Fibroblast of peridontal ligament (primary cell): ENCODE results near the gene TIGD3.
"Not testable (repeated sequence)": the region's sequence is repeated elsewhere in the genome, so short reads cannot be mapped to it uniquely, and the experiment has no call there.

Experiments
- DNase-seq: peaks from one replicate; pipeline ENCODE4 v3.0.0-alpha.2; 2010; ENCODE audit errors: extremely low read depth

Gene TIGD3

GRCh38 chr11:65323813-65324212, 30.7 kb upstream of the TIGD3 start:
- DNase-seq = no peak

DNA sequence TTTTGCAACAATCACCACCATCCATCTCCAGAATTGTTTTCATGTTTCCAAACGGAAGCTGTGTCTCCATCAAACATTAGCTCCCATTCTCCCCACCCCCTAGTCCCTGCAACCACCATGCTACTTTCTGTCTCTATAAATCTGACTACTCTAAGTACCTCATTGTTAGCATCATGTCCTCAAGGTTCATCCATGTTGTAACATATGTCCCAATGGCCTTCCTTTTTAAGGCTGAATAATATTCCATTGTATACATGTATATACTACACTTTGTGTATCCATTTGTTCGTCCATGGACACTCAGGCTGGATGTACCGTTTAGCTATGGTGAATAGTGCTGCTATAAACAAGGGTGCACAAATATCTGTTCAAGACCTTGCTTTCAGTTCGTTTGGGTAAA, 29.1 kb upstream of the TIGD3 start:
- no peak for DNase-seq

DNA sequence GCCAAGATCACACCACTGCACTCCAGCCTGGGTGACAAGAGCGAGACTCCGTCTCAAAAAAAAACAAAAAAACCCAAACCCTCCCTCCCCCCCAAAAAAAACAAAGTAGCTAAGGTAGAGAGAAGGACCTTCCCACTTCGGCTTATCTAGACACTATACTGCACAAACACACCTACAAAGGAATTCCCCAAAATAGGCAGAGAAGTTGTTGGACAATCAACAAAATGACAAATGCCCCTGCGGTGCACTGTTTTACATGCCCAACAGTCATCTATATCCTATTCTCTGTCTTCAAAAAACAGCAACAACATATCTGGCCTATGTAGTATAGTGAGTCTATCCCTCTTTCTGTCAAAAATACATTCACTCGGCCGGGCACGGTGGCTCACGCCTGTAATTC, 27.5 kb upstream of the TIGD3 start:
- no peak for DNase-seq

DNA sequence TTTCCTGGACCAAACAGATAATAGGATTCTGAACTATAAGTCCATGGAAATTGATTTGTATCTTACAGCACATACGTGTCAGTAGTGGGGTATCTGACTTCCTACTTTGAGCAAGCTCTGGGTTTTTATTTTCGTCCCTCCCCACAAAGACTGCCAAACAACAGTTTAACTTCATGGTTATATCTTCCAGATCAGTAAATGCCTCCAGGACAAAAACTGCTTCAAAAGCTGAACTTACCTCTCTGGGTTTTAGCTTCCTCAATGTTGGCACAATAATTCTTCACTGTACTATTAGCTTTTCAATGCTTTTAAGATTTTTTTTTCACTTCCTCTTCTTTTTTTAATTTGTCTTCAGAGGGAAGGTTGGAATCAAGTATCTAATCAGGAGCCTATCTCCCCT, 25.1 kb upstream of the TIGD3 start:
- no peak for DNase-seq

DNA sequence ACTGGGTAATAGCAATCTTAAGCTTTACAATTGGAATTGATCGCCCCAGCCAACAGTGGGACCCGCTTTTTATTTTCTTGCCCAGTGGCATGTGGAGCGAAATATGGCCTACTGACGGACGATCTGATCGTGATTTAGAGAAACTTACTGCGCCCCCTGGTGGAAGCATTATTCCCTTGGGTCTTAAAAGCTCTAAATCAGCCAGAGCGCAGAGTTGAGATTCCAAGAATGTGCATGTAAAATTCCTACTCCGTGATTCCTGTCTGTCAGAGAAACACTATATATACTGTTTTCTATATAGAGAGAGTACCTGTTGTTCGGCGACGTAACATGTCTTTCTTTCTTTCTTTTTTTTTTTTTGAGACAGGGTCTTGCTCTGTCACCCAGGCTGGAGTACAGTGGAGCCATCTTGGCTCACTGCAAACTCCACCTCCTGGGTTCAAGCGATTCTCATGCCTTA, 24.6 kb upstream of the TIGD3 start:
- peak; percentile 97 for DNase-seq

DNA sequence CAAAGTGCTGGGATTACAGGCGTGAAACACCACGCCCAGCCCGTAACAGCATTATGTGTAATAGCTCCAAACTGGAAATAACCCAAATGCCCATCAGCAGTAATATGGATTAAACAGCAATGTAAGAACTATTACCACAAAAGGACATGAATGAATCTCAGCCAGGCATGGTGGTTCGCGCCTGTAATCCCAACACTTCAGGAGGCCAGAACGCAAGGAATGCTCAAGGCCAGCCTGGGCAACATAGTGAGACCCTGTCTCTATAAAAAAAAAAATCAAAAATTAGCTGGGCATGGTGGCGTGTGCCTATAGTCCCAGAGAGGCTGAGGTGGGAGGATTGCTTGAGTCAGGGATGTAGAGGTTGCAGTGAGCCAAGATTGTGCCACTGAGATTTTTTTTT, 24.0 kb upstream of the TIGD3 start:
- no peak for DNase-seq

GRCh38 chr11:65332591-65332990, 22.0 kb upstream of the TIGD3 start:
- not testable (repeated sequence) for DNase-seq

DNA sequence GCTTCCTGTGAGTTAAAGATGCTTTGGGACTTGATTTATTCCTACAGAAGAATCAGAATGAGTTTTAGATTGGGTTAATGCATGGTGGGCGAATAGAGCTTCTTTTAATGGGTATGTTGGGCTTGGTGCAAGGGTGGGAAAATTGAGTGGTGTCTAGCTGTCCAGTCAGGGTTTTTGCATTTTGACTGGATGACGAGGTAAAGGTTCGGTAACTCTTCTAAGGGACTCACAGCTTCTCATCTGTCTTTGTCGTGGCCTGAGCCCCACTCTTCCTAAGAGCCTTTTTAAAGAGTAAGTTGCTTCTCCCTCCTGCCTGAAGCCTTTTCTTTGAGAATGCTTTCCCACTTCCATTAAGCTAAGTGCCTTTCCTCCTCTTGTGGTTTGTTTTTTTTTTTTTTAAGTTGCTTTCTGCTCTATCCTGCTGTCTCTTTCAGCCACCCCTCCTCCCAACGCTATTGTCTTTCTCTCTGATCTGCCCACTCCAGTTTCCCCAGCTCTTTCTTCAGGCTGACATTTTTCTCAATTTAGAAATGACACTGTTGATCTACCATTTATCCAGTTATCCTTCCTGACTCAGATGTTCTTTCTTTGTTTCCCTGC, 19.8 kb upstream of the TIGD3 start:
- no peak for DNase-seq

DNA sequence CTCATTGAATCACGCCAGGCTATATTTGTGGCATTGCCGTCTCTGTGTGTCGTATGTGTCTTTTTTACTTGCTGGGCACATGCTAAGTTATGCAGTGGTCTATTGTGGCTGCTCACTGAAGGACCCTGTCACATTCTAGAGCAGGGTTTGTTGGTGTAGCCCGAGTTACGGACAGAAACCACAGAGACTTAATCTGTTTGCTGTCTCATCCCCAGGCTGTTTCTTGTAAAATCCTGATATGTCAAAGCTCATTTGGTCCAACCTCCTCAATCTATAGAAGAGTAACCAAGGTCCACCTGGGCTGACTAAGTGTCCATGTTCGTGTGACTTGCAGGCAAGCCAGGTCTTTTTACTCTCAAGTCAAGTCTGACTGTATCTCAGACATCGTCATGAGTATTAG, 15.9 kb upstream of the TIGD3 start:
- DNase-seq = no peak

GRCh38 chr11:65340226-65340625, 14.3 kb upstream of the TIGD3 start:
- DNase-seq = no peak

DNA sequence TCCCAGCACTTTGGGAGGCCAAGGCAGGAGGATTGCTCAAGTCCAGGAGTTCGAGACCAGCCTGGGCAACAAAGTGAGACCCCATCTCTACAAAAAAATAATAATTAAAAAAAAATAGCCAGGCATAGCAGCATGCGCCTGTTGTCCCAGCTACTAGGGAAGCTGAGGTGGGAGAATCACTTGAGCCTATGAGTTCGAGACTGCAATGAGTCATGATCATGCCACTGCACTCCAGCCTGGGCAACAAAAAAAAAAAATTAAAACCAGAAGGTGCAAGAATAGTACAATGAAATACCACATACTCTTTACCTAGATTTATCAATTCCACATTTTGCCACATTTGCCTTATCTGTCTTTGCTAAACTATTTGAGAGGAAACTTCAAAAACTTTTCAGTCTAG, 12.7 kb upstream of the TIGD3 start:
- DNase-seq = no peak

- no peak for DNase-seq
Measured at GRCh38 chr11:65351511-65351910, 3.0 kb upstream of the TIGD3 start.

DNA sequence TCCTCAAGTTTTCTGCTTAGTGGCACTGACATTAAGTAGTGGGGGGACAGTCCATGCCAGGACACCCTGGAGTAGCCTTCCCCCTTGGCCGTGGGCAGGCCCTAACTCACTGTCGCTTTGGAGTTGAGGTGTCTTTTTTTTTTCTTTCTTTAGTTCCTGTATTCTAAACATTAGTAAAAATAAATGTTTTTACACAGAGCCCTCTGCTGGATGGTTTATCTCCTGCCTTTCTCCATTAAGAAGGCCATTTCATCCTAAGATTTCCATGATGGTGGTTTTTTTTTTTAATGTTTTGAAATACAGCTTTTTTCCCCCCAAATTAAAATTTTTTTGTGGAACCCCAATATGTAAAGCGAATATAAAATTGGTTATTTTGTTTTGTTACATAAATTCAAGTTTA, 1.8 kb upstream of the TIGD3 start:
- peak; percentile 51 for DNase-seq

DNA sequence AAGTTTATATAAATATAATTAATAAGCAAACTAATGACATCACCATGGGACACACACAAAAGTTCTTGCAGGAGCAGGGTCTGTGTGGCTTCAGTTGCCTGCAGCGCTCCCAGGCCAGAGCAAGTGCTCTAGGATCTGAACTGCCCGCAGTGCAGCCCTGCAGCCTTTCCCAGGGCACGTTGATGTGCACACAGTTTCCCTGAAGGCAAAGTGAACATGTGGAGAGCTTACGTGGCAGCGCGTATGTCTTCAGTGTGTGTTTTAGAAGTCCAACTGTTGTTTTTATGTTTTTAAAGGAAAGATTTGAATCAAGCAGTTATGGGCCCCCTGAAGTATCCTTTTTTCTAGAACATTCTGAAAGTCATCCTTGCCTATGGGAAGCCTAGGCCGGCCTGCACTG, 1.2 kb upstream of the TIGD3 start:
- no peak for DNase-seq

DNA sequence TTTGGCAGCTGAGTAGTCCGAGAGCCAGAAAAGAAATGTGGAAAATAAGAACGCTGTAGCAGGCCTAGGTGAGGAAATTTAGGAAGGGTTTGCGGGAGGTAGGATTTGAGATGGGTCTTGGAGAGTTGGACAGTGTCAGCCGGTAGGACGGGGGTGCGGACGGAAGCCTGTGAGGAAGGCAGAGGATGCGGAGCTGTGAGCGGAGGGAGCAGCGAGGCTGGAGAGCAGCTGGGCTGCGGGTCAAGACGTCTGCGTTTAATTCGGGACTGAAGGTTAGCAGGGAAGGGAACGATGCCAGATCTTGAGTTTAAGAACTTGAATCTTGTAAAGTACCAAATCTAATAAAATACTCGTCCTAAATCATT, 669 bp upstream of the TIGD3 start:
- DNase-seq = no peak

DNA sequence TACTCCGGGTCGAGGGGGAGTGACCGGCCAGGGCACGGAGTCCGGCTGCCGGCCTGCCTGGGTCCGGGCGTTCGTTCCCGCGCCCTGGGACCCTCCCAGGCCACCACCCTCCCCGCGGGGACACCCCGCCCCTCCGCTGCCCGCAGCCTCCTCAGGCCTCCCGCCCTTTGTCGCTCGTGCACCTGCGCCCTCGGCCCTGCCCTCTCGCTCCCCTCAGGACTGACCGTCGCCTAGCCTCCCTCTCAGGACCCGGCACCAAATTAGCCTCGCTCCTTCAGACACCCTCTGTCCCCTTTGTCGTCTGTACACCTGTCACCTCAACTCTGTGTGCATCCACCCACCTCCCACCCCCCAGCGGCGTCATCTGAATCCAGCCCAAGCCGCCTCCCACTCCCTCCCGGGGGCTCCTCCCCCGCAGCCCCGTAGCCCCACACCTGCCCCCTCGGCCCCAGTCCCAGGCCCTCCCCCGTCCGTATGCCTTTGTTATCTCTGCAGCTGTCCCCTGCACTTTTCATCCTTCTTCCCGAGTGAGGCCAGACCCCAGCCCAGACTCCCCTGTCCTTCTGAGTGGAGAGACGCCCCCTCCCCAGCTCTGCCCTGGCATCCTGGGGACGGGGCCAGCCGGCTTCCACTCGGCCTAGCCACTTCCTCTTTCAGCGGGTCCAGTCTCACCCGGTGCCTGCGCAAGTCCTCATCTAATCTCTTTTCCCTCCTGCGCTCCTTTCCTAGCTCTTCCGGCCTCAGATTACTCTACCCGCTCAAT, 643 bp downstream of the TIGD3 start:
- DNase-seq = no peak

DNA sequence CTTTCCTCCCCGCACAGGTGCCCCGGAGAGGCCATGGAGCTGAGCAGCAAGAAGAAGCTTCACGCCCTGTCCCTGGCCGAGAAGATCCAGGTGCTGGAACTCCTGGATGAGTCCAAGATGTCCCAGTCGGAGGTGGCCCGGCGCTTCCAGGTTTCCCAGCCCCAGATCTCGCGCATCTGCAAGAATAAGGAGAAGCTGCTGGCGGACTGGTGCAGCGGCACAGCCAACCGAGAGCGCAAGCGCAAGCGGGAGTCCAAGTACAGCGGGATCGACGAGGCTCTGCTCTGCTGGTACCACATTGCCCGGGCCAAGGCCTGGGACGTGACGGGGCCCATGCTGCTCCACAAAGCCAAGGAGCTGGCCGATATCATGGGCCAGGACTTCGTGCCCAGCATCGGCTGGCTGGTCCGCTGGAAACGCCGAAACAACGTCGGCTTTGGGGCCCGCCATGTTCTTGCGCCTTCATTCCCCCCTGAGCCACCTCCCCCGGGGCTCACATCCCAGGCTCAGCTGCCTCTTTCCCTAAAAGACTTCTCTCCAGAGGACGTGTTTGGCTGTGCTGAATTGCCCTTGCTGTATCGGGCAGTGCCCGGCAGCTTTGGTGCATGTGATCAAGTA, 1.3 kb downstream of the TIGD3 start:
- peak; percentile 38 for DNase-seq

GRCh38 chr11:65356394-65356972, 1.9 kb downstream of the TIGD3 start:
- no peak for DNase-seq

- DNase-seq = no peak
Measured at GRCh38 chr11:65357856-65358356, 3.4 kb downstream of the TIGD3 start.

GRCh38 chr11:65362320-65362931, 7.9 kb downstream of the TIGD3 start:
- no peak for DNase-seq

- no peak for DNase-seq
Measured at GRCh38 chr11:65362966-65363365, 8.4 kb downstream of the TIGD3 start.

GRCh38 chr11:65363770-65364169, 9.2 kb downstream of the TIGD3 start:
- DNase-seq = no peak
